ENCODE measurements around the gene TPST2. TPM values are rescaled to one million over a fixed set of nuclear protein-coding genes. Genes with fewer than 3 reads are reported as not detected.

Gene TPST2
- total and polyA plus RNA-seq, 9 of the 15 experiments (the other 6 are each of a cell fraction or from before 2014, with no cell fraction given): 14.2 to 123 (median 60.1) TPM

DNA sequence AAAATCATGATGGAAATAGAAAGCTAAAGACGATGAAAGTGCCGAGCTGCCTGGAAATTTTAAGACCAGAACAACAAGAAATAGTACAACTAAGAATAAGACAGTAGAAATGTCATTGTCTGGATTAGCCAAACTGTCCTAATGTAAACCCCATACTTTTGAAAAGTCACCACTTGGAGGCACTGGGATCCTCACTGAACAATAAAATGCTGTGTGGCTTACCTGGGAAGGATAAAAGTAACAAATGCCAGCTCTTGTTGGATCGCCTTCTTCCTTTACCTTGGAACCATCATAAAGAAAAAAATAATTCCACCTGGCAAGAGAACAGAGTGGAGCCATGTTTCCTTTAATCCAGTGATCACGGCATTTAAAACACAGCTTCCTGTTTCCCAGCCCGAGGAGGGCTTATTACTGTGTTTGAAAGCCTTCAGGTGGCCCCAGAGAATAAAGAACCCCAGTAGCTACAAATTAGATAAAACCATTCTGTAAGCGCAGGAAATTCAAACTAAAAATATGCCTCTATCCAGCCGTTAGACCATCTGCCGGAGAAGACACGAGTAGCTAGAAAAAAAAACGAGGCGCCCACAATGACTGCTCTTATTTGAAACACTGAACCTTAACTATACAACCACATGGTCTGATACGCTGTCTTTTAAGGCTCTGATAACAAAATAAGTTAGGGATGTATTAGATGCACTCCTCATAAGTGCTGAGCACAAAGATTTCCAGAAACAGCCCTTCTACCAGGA lies 110.7 kb downstream of the TPST2 start (continued):
- TF ChIP-seq, protein P1, sequence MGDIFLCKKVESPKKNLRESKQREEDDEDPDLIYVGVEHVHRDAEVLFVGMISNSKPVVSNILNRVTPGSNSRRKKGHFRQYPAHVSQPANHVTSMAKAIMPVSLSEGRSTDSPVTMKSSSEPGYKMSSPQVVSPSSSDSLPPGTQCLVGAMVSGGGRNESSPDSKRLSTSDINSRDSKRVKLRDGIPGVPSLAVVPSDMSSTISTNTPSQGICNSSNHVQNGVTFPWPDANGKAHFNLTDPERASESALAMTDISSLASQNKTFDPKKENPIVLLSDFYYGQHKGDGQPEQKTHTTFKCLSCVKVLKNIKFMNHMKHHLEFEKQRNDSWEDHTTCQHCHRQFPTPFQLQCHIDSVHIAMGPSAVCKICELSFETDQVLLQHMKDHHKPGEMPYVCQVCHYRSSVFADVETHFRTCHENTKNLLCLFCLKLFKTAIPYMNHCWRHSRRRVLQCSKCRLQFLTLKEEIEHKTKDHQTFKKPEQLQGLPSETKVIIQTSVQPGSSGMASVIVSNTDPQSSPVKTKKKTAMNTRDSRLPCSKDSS (IDR thresholded peaks at IDR 0.05; ENCODE audit: low read depth, partially characterized antibody): no peak
- TF ChIP-seq C11orf30 (IDR thresholded peaks at IDR 0.05; ENCODE audit: low read depth): no peak
- TF ChIP-seq NFRKB (IDR thresholded peaks at IDR 0.05; ENCODE audit: low read depth): 0 out of 2 replicates have a peak, but pooled peaks have one; percentile 20
- no peak for TF ChIP-seq DDX20 (tag; IDR thresholded peaks at IDR 0.05; ENCODE audit: low read depth)
- no peak for TF ChIP-seq KDM2B (CRISPR knock-in tag; IDR thresholded peaks at IDR 0.05)
- TF ChIP-seq, protein P2, sequence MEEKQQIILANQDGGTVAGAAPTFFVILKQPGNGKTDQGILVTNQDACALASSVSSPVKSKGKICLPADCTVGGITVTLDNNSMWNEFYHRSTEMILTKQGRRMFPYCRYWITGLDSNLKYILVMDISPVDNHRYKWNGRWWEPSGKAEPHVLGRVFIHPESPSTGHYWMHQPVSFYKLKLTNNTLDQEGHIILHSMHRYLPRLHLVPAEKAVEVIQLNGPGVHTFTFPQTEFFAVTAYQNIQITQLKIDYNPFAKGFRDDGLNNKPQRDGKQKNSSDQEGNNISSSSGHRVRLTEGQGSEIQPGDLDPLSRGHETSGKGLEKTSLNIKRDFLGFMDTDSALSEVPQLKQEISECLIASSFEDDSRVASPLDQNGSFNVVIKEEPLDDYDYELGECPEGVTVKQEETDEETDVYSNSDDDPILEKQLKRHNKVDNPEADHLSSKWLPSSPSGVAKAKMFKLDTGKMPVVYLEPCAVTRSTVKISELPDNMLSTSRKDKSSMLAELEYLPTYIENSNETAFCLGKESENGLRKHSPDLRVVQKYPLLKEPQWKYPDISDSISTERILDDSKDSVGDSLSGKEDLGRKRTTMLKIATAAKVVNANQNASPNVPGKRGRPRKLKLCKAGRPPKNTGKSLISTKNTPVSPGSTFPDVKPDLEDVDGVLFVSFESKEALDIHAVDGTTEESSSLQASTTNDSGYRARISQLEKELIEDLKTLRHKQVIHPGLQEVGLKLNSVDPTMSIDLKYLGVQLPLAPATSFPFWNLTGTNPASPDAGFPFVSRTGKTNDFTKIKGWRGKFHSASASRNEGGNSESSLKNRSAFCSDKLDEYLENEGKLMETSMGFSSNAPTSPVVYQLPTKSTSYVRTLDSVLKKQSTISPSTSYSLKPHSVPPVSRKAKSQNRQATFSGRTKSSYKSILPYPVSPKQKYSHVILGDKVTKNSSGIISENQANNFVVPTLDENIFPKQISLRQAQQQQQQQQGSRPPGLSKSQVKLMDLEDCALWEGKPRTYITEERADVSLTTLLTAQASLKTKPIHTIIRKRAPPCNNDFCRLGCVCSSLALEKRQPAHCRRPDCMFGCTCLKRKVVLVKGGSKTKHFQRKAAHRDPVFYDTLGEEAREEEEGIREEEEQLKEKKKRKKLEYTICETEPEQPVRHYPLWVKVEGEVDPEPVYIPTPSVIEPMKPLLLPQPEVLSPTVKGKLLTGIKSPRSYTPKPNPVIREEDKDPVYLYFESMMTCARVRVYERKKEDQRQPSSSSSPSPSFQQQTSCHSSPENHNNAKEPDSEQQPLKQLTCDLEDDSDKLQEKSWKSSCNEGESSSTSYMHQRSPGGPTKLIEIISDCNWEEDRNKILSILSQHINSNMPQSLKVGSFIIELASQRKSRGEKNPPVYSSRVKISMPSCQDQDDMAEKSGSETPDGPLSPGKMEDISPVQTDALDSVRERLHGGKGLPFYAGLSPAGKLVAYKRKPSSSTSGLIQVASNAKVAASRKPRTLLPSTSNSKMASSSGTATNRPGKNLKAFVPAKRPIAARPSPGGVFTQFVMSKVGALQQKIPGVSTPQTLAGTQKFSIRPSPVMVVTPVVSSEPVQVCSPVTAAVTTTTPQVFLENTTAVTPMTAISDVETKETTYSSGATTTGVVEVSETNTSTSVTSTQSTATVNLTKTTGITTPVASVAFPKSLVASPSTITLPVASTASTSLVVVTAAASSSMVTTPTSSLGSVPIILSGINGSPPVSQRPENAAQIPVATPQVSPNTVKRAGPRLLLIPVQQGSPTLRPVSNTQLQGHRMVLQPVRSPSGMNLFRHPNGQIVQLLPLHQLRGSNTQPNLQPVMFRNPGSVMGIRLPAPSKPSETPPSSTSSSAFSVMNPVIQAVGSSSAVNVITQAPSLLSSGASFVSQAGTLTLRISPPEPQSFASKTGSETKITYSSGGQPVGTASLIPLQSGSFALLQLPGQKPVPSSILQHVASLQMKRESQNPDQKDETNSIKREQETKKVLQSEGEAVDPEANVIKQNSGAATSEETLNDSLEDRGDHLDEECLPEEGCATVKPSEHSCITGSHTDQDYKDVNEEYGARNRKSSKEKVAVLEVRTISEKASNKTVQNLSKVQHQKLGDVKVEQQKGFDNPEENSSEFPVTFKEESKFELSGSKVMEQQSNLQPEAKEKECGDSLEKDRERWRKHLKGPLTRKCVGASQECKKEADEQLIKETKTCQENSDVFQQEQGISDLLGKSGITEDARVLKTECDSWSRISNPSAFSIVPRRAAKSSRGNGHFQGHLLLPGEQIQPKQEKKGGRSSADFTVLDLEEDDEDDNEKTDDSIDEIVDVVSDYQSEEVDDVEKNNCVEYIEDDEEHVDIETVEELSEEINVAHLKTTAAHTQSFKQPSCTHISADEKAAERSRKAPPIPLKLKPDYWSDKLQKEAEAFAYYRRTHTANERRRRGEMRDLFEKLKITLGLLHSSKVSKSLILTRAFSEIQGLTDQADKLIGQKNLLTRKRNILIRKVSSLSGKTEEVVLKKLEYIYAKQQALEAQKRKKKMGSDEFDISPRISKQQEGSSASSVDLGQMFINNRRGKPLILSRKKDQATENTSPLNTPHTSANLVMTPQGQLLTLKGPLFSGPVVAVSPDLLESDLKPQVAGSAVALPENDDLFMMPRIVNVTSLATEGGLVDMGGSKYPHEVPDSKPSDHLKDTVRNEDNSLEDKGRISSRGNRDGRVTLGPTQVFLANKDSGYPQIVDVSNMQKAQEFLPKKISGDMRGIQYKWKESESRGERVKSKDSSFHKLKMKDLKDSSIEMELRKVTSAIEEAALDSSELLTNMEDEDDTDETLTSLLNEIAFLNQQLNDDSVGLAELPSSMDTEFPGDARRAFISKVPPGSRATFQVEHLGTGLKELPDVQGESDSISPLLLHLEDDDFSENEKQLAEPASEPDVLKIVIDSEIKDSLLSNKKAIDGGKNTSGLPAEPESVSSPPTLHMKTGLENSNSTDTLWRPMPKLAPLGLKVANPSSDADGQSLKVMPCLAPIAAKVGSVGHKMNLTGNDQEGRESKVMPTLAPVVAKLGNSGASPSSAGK (IDR thresholded peaks at IDR 0.05): 0 out of 2 replicates have a peak, but pooled peaks have one; percentile 27
- no peak for TF ChIP-seq JUNB (CRISPR knock-in tag; conservative IDR thresholded peaks at IDR 0.05)
- TF ChIP-seq SMAD2 (IDR thresholded peaks at IDR 0.05; ENCODE audit: low read depth, low read length): no peak
- TF ChIP-seq, protein P3, sequence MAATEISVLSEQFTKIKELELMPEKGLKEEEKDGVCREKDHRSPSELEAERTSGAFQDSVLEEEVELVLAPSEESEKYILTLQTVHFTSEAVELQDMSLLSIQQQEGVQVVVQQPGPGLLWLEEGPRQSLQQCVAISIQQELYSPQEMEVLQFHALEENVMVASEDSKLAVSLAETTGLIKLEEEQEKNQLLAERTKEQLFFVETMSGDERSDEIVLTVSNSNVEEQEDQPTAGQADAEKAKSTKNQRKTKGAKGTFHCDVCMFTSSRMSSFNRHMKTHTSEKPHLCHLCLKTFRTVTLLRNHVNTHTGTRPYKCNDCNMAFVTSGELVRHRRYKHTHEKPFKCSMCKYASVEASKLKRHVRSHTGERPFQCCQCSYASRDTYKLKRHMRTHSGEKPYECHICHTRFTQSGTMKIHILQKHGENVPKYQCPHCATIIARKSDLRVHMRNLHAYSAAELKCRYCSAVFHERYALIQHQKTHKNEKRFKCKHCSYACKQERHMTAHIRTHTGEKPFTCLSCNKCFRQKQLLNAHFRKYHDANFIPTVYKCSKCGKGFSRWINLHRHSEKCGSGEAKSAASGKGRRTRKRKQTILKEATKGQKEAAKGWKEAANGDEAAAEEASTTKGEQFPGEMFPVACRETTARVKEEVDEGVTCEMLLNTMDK (IDR thresholded peaks at IDR 0.05; ENCODE audit: borderline replicate concordance, insufficient read depth, low read depth, low read length, poor library complexity, severe bottlenecking): no peak
- no peak for TF ChIP-seq GABPB1 (CRISPR knock-in tag; IDR thresholded peaks at IDR 0.05)
- TF ChIP-seq MCM7 (IDR thresholded peaks at IDR 0.05): no peak
- peak; percentile 50 for TF ChIP-seq EP400 (IDR thresholded peaks at IDR 0.05)
